Smooth muscle cell (in vitro differentiated cells): Measurements from ENCODE around the gene LIN7A. TPM values are rescaled to one million over a fixed set of nuclear protein-coding genes. Genes with fewer than 3 reads are reported as not detected.

ENCODE experiments used
- DNase-seq: peaks from one replicate; lab custom pipeline; 2025; ENCODE audit not compliant: unreplicated experiment; lab: John Stamatoyannopoulos, UW
- H2AFZ ChIP-seq: fragments of 200-600 bp; sonication (generic); 2 replicates; pipeline ENCODE4 v1.6.0; 2016; ENCODE audit warnings: antibody characterized with exemption, low read depth, mild to moderate bottlenecking
- H3F3A ChIP-seq: fragments of 200-600 bp; sonication (generic); 2 replicates; pipeline ENCODE4 v1.6.0; 2017; ENCODE audit warnings: antibody characterized with exemption, low read depth
- H3K27ac ChIP-seq: fragments of 200-600 bp; sonication (generic); 2 replicates; pipeline ENCODE4 v1.5.1; 2016; ENCODE audit warnings: low read depth, mild to moderate bottlenecking
- H3K27me3 ChIP-seq: fragments of 200-600 bp; sonication (generic); 2 replicates; pipeline ENCODE4 v1.6.1; 2016; ENCODE audit warnings: low read depth, mild to moderate bottlenecking
- H3K36me3 ChIP-seq: fragments of 200-600 bp; sonication (generic); 2 replicates; pipeline ENCODE4 v1.5.1; 2016; ENCODE audit warnings: low read depth
- H3K4me1 ChIP-seq: fragments of 200-600 bp; sonication (generic); 2 replicates; pipeline ENCODE4 v1.5.1; 2016; ENCODE audit warnings: low read depth
- H3K4me2 ChIP-seq: fragments of 200-600 bp; sonication (generic); 2 replicates; pipeline ENCODE4 v1.6.0; 2016; ENCODE audit warnings: mild to moderate bottlenecking
- H3K4me3 ChIP-seq: fragments of 200-600 bp; sonication (generic); 2 replicates; pipeline ENCODE4 v1.5.1; 2016; ENCODE audit warnings: mild to moderate bottlenecking
- H3K79me2 ChIP-seq: fragments of 200-600 bp; sonication (generic); 2 replicates; pipeline ENCODE4 v1.6.0; 2016; ENCODE audit warnings: low read depth, mild to moderate bottlenecking
- H3K9ac ChIP-seq: fragments of 200-600 bp; sonication (generic); 2 replicates; pipeline ENCODE4 v1.6.0; 2016; ENCODE audit warnings: low read depth
- H3K9me3 ChIP-seq: fragments of 200-600 bp; sonication (generic); replicated peaks from 2 replicates; pipeline ENCODE4 v1.5.1; 2016; ENCODE audit warnings: low read depth
- H4K20me1 ChIP-seq: fragments of 200-600 bp; sonication (generic); 2 replicates; pipeline ENCODE4 v1.6.0; 2016; ENCODE audit warnings: low read depth
- CTCF ChIP-seq: fragments of 200-600 bp; sonication (generic); IDR thresholded peaks from 2 replicates; pipeline ENCODE4 v1.5.1; 2017; ENCODE audit warnings: borderline replicate concordance, mild to moderate bottlenecking, antibody characterized with exemption; ENCODE audit not compliant: insufficient read depth, poor library complexity, severe bottlenecking
- WGBS: methylation state at CpG from one replicate; pipeline ENCODE4 v1.1.7; 2016; ENCODE audit warnings: low lambda C conversion rate; 5-methylcytosine and 5-hydroxymethylcytosine counted together
- polyA plus RNA-seq: library from polyadenylated mRNA; unstranded; fragments of >200 nt; fragmentation: Nextera tagmentation; extraction: Ambion mirVana; gene quantifications from 2 replicates; pipeline ENCODE4 v1.2.1, GENCODE V29; 2016
- total RNA-seq: library from RNA; depleted of rRNA; stranded (reverse); fragments of >200 nt; gene quantifications from 2 replicates; pipeline ENCODE4 v1.2.3, GENCODE V29; 2014

LIN7A gene
- total and polyA plus RNA-seq, 2 experiments from 2014 or later = 2.0 to 3.2 TPM

- no peaks in the 10 kb centered on the region for H3K27me3 ChIP-seq
- H3K79me2 ChIP-seq = no peaks in the 10 kb centered on the region
- no peak overlapping the region for H3K4me3 ChIP-seq
- no peak overlapping the region for H3K4me2 ChIP-seq
- no peak for TF ChIP-seq CTCF
- H3K27ac ChIP-seq = no peak overlapping the region
- H4K20me1 ChIP-seq = no peaks in the 10 kb centered on the region
- 88% methylated on average over 2 of the region's 2 CpGs for WGBS
- H2AFZ ChIP-seq = no peak overlapping the region
- H3K36me3 ChIP-seq = no peaks in the 10 kb centered on the region
- H3K4me1 ChIP-seq = no peaks in the 10 kb centered on the region
- no peaks in the 10 kb centered on the region for H3F3A ChIP-seq
- no peak for DNase-seq
- no peaks in the 10 kb centered on the region for H3K9me3 ChIP-seq
- no peak overlapping the region for H3K9ac ChIP-seq
Measured at GRCh38 chr12:80924437-80924836, 13.3 kb downstream of the LIN7A start.

GRCh38 chr12:80920006-80920405 is 17.7 kb downstream of the LIN7A start:
- no peak for TF ChIP-seq CTCF
- 97% methylated on average over 4 of the region's 4 CpGs for WGBS

DNA sequence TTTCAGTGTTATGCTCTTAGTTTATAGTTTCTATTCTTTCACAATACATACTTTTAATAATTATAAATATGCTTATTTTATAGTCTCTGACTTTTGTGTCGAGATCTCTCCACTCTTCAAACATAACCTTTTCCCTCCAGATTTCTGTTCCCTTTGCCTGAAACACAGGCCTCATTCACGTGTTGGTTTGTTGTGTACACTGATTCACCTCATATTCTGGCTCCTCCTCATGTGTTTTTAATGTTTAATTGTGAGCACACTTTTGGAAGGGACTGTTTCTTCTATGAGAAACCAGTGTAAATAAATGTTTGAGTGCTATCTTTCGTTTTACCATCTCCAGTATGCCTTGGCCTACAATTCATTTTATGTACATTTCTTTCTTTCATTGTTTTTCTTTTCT is 20.1 kb downstream of the LIN7A start:
- Histone ChIP-seq H2AFZ (no peak overlapping the region), H3K79me2 (no peaks in the 10 kb centered on the region), H3K9ac (no peak overlapping the region), H3K4me2 (no peak overlapping the region), H3K4me3 (no peak overlapping the region), H3K27me3 (no peaks in the 10 kb centered on the region), H4K20me1 (no peaks in the 10 kb centered on the region), H3K4me1 (no peaks in the 10 kb centered on the region), H3K36me3 (no peaks in the 10 kb centered on the region), H3K9me3 (no peaks in the 10 kb centered on the region), H3F3A (no peaks in the 10 kb centered on the region), H3K27ac (no peak overlapping the region)
- DNase-seq = no peak
- TF ChIP-seq CTCF = no peak
- WGBS = 91% methylated on average over 3 of the region's 3 CpGs

More at GRCh38 chr12:80920006-80920405, 17.7 kb downstream of the LIN7A start:
- H3K27ac ChIP-seq = no peak overlapping the region
- H3K4me1 ChIP-seq = no peaks in the 10 kb centered on the region
- no peaks in the 10 kb centered on the region for H3K36me3 ChIP-seq
- H2AFZ ChIP-seq = no peak overlapping the region
- H3K79me2 ChIP-seq = no peaks in the 10 kb centered on the region
- no peak overlapping the region for H3K9ac ChIP-seq
- H4K20me1 ChIP-seq = no peaks in the 10 kb centered on the region
- H3F3A ChIP-seq = no peaks in the 10 kb centered on the region
- H3K4me3 ChIP-seq = no peak overlapping the region
- no peak overlapping the region for H3K4me2 ChIP-seq
- H3K27me3 ChIP-seq = no peaks in the 10 kb centered on the region
- DNase-seq = no peak
- no peaks in the 10 kb centered on the region for H3K9me3 ChIP-seq
